GM19395 (cell line): ENCODE measurements around the gene CCNY.
A peak's percentile ranks its signal among the peaks of the same experiment; 100 is the strongest.

Source experiments
- ATAC-seq: cut with Tn5 transposase; IDR thresholded peaks from one replicate; pipeline ENCODE4 v1.9.1; 2021; ENCODE audit warnings: mild to moderate bottlenecking, moderate library complexity; ENCODE audit not compliant: unreplicated experiment

CCNY gene

GRCh38 chr10:35467186-35467585 lies 130.9 kb downstream of the CCNY start:
- no peak for ATAC-seq

DNA sequence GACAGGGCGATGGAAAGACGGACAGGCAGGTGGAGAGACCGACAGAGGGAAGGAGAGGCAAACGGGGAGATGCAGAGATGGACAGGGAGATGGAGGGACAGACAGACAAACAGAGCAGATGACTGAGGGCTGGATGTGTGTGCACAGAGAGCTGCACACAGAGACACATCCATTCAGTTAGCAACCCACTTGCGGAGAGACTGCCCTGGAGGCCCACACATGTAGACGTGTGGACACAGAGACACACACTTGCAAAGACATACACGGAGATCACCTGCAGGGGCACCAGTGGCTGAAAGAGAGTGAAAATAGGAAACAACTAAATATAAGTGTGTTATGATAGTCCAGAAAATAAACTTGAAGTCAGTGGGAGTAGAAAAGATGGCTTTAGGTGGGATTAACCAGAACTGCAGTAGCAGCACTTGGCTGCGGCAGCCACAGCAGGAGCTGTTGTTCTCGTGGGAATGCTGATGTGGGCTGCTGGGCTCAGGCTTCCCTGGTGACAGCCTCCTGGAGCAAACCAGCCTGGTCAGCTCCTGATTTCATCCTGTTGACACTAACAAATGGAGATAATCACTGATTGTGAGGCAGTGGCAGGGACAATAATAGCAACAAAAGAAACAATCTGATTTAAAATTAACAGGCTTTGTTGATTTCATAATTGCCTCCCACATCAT lies 134.1 kb downstream of the CCNY start:
- ATAC-seq: no peak

GRCh38 chr10:35470925-35471315 lies 134.6 kb downstream of the CCNY start:
- no peak for ATAC-seq

GRCh38 chr10:35471435-35471834 lies 135.1 kb downstream of the CCNY start:
- no peak for ATAC-seq

- ATAC-seq: no peak
Measured at GRCh38 chr10:35480142-35480541, 143.8 kb downstream of the CCNY start.

DNA sequence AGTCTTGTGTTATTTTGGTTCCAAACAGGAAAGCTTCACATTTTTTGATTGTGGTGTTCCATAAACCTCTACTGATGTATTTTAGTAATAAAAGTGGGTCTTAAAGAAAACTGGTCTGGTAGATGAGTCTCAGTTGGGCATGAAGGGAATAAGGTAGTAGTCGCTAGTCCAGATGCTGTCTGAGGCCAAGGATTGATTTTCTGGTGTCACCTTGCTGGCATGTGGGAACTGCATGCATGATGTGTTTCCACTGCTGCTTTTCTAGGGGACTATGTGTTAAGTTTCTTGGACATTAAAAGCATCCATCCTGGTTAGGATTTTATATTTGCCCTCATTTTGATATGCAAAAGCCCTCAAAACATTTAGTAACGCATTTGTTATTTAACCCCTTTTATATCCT lies 145.1 kb downstream of the CCNY start:
- no peak for ATAC-seq

- ATAC-seq: no peak
Measured at GRCh38 chr10:35486297-35486990, 150.1 kb downstream of the CCNY start.

DNA sequence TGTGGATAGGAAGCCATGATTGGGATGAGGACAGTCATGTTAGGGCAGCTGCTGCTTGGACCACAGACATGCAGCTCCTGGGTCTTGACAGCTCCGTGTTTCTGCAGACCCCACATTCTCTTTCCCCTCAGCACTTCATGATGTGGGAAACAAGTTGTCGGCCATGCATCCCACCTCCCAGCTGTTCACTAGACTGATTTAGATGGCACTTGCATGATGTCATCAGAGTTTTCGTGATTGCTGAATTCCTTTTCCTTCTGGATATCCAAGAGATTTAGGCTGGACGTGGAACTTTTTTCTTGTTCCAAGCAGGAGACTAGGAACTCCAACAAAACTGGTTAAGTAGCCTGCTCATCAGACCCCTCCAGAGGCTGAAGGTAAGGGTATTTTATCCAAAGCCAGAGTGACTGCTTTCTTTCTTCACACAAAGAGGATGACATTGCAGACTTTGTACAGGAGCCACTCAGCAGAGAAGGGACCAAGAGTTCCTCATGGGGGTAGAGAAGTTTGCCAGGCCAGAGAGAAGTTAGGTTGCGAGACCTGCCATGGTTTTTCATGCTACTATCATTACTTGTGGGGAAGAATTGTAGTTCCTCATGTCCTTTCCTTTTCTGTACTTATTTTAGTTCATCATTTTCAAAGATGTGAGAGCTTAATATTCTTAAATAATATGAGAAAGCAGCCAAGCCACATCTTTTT lies 151.2 kb downstream of the CCNY start:
- no peak for ATAC-seq

DNA sequence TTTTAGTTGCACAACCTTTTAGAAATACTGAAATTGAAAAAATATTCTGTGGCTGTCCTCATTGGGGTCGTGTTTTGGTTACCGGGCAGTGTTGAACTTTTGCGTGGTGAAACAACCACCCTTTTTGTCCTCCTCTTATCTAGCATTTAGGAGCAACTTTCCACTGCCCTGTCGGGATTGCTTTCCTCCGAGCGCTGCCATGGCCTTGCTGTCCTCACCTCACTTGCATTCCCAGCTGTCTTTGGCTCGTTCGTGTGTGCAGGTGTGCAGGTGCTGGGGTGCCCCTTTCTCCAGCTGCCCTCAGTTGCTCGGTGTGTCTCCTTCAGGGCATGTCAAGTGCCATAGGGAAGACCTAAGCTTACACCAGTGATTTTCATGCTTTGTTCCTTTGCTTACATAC lies 151.9 kb downstream of the CCNY start:
- ATAC-seq: no peak

DNA sequence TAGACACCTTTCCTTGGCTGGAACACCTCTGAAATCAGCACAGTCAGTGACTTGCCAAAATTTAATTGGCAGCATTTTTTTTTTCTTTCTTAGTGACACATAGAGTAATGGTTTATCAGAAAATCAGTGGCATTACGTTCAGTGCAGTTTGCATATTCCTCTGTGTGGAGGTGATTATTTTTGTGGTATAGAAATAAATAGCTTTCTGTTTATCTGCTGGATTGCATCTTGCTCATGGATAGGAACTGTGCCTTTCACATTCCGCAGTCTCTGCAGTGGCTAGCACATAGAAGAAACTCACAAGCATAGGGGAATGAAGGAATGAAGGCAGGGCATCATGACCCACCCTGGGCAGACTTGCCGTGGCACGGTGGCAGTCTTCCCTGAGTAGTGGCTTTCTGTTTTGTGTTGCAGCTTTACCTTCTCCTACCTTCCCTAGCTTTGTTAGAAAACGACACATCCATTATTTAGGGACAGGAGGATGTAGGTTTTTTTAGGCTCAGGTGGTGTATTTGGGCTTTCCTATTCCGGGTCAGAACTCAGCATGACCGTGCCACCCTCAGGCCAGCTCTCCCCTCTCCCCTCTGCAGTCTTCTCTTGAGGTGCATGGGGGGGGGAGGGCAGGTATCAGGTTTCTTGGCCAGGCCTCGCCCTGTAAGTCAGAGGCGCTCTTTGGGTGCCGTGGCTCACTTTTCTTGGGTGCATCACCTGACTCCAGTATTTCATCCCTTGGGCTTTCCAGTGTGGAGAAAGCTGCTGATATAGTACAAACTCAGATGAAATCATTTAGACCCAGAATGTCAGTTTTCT lies 156.3 kb downstream of the CCNY start:
- ATAC-seq: no peak

- ATAC-seq: no peak
Measured at GRCh38 chr10:35493196-35494118, 157.1 kb downstream of the CCNY start.

DNA sequence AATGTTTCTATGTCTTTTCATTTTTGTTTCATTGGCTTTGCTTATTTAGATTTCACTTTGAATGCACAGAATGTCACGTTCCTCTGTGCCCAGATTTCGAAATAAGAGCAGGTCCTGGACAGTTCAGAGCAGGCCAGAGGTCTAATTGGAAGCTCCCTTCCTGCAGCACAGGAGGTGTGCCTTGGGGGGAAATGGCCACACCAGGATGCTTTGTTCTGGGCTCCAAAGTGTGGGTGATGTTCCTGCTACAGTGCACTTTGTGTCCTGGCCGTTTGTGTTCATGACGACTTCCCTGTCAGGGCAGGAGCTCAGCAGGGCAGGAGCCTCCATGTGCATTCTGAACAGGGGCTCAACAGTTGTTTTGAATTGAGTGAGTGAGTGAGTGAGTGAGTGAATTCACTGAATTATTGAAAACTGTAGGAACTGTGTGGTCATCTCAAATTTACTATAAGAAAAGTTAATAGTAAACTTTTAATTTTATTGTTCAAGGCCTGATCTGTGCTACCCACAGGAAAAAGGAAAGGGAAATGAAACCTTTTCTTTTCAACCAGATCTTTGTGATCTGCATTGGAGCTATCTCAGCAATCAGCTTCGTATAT lies 159.3 kb downstream of the CCNY start:
- ATAC-seq: peak; percentile 68

- ATAC-seq: no peak
Measured at GRCh38 chr10:35497909-35498308, 161.6 kb downstream of the CCNY start.

DNA sequence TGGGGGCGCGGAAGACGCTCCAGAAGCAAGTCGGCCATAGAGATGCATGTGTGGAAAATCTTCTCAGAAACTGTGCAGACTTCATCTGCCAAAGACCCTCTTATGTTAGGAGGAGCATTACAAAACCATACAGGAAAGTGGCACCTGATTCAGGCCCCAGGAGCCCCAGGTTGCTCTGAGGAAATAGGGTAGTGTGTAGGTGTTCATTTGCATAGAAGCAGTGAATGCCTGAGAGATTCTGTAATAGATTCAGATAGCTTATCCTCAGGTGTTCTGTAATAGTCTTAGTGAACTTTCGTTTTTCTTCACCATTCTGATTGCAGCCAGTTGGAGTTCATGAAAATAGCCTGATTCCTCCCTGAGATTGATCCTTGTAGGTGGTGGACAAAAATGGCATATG lies 162.4 kb downstream of the CCNY start:
- peak; percentile 69 for ATAC-seq

- ATAC-seq: no peak
Measured at GRCh38 chr10:35501923-35502322, 165.6 kb downstream of the CCNY start.

- ATAC-seq: no peak
Measured at GRCh38 chr10:35502692-35503091, 166.4 kb downstream of the CCNY start.

- no peak for ATAC-seq
Measured at GRCh38 chr10:35503578-35503977, 167.3 kb downstream of the CCNY start.

DNA sequence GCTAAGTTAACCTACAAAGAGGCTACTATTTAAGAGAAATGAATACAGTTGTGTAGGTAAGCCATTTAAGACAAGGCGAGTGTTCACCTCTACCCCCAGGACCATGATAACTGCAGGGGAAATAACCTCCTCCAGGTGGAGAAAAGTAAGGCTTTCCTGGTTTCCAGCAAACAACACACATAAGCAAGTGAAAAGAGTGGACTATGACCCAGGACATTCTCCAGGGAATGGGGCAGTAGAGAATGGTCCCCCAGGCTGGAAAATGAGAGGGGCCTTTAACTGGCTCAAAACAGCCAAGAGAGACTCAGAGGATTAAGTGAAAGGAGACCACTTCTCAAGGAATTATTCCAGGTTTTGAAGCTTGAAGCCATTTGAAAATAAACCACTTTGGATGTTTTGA lies 167.8 kb downstream of the CCNY start:
- no peak for ATAC-seq

DNA sequence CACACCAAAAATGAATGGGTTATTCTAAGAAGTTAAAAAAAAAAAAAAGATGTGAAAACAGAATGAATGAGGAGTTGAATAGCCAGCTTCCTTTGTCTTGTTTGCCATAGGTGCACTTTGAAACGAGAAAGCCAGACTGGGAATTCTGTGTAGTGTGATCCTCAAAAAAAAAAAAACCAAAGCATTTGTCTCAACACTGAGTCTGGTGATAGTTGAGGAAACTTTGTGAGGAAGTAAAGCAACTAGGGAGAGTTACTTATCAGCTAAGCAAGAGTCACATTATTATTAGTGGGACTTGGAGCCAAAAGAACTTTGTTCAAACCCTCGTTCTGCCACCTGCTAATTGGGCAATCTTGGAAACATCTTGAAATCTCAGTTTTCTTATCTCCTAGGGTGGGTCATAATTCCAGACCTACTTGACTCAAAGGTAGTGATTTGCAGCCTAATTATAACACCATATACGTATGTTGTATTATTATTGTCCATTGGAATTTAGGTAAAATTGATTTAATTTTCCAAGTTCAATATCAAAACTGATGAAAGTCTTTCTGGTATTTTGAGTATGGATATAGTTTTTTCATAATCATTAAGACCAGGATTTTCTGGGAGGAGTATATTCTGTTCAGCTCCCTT lies 169.0 kb downstream of the CCNY start:
- ATAC-seq: no peak
